Measurements from ENCODE around the gene ELFN1.

The ELFN1 gene

GRCh38 chr7:1787681-1788235 is 117.7 kb downstream of the ELFN1 start:
- Histone ChIP-seq H3K4me3 (ENCODE audit: low read depth, low read length) (no peak overlapping the region), H2AFZ (no peak overlapping the region), H3K27me3 (ENCODE audit: control insufficient read depth, insufficient read depth, low read length) (no peaks in the 10 kb centered on the region), H3K27ac (no peak overlapping the region), H3K4me2 (ENCODE audit: low read length) (no peak overlapping the region), H3K36me3 (ENCODE audit: control insufficient read depth, insufficient read depth, low read length) (no peaks in the 10 kb centered on the region), H3K9ac (no peak overlapping the region), H3K9me3 (ENCODE audit: control insufficient read depth, low read length) (peaks cover 3% of the 10 kb centered on the region), H3K4me1 (no peaks in the 10 kb centered on the region), H3K79me2 (no peaks in the 10 kb centered on the region)
- TF ChIP-seq, protein P1, sequence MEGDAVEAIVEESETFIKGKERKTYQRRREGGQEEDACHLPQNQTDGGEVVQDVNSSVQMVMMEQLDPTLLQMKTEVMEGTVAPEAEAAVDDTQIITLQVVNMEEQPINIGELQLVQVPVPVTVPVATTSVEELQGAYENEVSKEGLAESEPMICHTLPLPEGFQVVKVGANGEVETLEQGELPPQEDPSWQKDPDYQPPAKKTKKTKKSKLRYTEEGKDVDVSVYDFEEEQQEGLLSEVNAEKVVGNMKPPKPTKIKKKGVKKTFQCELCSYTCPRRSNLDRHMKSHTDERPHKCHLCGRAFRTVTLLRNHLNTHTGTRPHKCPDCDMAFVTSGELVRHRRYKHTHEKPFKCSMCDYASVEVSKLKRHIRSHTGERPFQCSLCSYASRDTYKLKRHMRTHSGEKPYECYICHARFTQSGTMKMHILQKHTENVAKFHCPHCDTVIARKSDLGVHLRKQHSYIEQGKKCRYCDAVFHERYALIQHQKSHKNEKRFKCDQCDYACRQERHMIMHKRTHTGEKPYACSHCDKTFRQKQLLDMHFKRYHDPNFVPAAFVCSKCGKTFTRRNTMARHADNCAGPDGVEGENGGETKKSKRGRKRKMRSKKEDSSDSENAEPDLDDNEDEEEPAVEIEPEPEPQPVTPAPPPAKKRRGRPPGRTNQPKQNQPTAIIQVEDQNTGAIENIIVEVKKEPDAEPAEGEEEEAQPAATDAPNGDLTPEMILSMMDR (IDR thresholded peaks at IDR 0.05), result no peak

GRCh38 chr7:1794888-1795542 is 124.9 kb downstream of the ELFN1 start:
- Histone ChIP-seq H2AFZ (no peak overlapping the region), H3K79me2 (no peaks in the 10 kb centered on the region), H3K4me1 (no peaks in the 10 kb centered on the region), H3K9me3 (ENCODE audit: control insufficient read depth, low read length) (no peaks in the 10 kb centered on the region), H3K27me3 (ENCODE audit: control insufficient read depth, insufficient read depth, low read length) (no peaks in the 10 kb centered on the region), H3K36me3 (ENCODE audit: control insufficient read depth, insufficient read depth, low read length) (no peaks in the 10 kb centered on the region), H3K9ac (no peak overlapping the region), H3K4me3 (ENCODE audit: low read depth, low read length) (no peak overlapping the region), H3K4me2 (ENCODE audit: low read length) (no peak overlapping the region), H3K27ac (no peak overlapping the region)
- TF ChIP-seq, protein P1 (IDR thresholded peaks at IDR 0.05), result no peak
